ENCODE measurements around the gene ELOB. TPM values are rescaled to one million over a fixed set of nuclear protein-coding genes. Genes with fewer than 3 reads are reported as not detected.

ELOB gene
- total and polyA plus RNA-seq, 10 of the 15 experiments (the other 5 are each of a cell fraction or from before 2014, with no cell fraction given): 86.9 to 823 (median 263) TPM

GRCh38 chr16:2752035-2752849 lies 24.8 kb downstream of the ELOB start, which contains the start of gene SRRM2 (continued):
- TF ChIP-seq STAT1 (conservative IDR thresholded peaks at IDR 0.05): 0 out of 2 replicates have a peak, but pooled peaks have one; percentile 41
- TF ChIP-seq MYB (IDR thresholded peaks at IDR 0.05; ENCODE audit: borderline replicate concordance, low read depth, low read length): 0 out of 2 replicates have a peak, but pooled peaks have one; percentile 28
- peak; percentile 77 for TF ChIP-seq HDGF (IDR thresholded peaks at IDR 0.05)
- TF ChIP-seq TARDBP (IDR thresholded peaks at IDR 0.05; ENCODE audit: borderline replicate concordance): no peak
- 0 out of 2 replicates have a peak, but pooled peaks have one; percentile 14 for TF ChIP-seq E2F4 (IDR thresholded peaks at IDR 0.05; ENCODE audit: low read depth, low read length)
- TF ChIP-seq SMARCA5 (IDR thresholded peaks at IDR 0.05): peak; percentile 87
- TF ChIP-seq ZBTB11 (CRISPR knock-in tag; IDR thresholded peaks at IDR 0.05): no peak
- TF ChIP-seq ZNF384 (IDR thresholded peaks at IDR 0.05; ENCODE audit: borderline replicate concordance, low read depth, low read length): peak; percentile 45; the same call in 1 of the 2 replicates
- no peak for TF ChIP-seq MTA2 (IDR thresholded peaks at IDR 0.05; ENCODE audit: low read depth)
- TF ChIP-seq RBBP5 (conservative IDR thresholded peaks at IDR 0.05): no peak
- TF ChIP-seq NFIC (IDR thresholded peaks at IDR 0.05; ENCODE audit: low read depth, low read length): no peak
- TF ChIP-seq BCL3 (IDR thresholded peaks at IDR 0.05; ENCODE audit: borderline replicate concordance, insufficient read depth, low read depth, low read length, poor library complexity, severe bottlenecking): no peak
- 0 out of 2 replicates have a peak, but pooled peaks have one; percentile 40 for TF ChIP-seq ASH2L (IDR thresholded peaks at IDR 0.05; ENCODE audit: borderline replicate concordance, low read depth)
- no peak; the same call in 1 of the 2 replicates for TF ChIP-seq WRNIP1 (IDR thresholded peaks at IDR 0.05; ENCODE audit: borderline replicate concordance, low read depth, low read length)
- peak; percentile 48; the same call in 1 of the 2 replicates for TF ChIP-seq IRF4 (IDR thresholded peaks at IDR 0.05; ENCODE audit: low read depth, low read length)
- no peak for TF ChIP-seq ZBED1 (IDR thresholded peaks at IDR 0.05; ENCODE audit: borderline replicate concordance)
- peak; percentile 62 for TF ChIP-seq TAF1 (IDR thresholded peaks at IDR 0.05; ENCODE audit: borderline replicate concordance, low read depth, low read length)
- TF ChIP-seq HSF1 (IDR thresholded peaks at IDR 0.05; ENCODE audit: low read depth, low read length): no peak
- TF ChIP-seq EGR1 (IDR thresholded peaks at IDR 0.05; ENCODE audit: borderline replicate concordance in 1 of 2, low read depth in 2 of 2, low read length in 2 of 2): peak; percentile 7 to 87; a peak in 1 of 3 replicates
- no peak for TF ChIP-seq SMC3 (IDR thresholded peaks at IDR 0.05; ENCODE audit: borderline replicate concordance, low read length)
- no peak for TF ChIP-seq CBX5 (IDR thresholded peaks at IDR 0.05; ENCODE audit: low read depth)
